ENCODE results near the gene EEA1. TPM values are rescaled to one million over a fixed set of nuclear protein-coding genes. Genes with fewer than 3 reads are reported as not detected.

EEA1 gene
- total RNA-seq, 1 donor, result 25.0 TPM

DNA sequence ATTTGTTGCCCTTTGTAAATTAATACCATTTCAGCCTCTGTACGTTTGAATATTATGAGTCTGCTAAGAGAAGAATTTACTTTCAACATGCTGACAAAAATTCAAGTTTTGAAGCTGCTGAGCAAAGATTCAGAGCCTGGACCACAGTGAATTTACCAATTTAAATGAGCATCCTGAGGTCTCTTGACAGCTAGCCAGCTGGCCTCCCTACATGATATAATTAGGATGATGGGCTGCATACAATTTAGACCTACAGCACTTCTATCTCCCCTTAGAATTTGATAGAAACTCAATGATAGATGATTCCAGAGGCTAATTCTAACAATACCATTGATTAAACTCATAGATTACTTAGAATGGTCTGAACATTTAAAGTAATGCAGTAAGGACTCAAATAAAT is 10.0 kb upstream of the EEA1 start:
- TF ChIP-seq CTCF (IDR thresholded peaks at IDR 0.05; ENCODE audit: insufficient read depth, low read depth, low read length), result no peak

DNA sequence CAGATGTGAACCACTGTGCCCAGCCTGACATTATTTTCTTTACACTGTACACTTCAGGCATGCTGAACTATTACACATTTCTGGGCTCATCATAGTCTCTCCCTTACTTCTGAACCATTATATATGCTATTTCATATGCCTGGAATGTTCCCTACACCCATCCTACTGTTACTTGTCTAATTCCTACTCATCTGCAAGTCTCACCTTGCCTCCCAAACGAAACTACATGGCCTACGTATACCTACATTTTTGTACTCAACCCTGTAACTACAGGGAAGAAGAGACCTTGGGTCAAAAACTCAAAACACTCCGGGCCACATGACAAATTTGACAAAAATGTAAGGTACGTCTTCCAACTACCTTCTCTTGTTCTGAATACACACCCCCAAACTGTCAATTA is 9.5 kb upstream of the EEA1 start:
- DNase-seq (ENCODE audit: low read depth), result no peak
- TF ChIP-seq CTCF (IDR thresholded peaks at IDR 0.05; ENCODE audit: insufficient read depth, low read depth, low read length), result no peak
- H3K4me3 ChIP-seq (ENCODE audit: low read depth, low read length), result no peak overlapping the region

More for the DNA sequence above, 10.0 kb upstream of the EEA1 start:
- no peak overlapping the region for H3K4me3 ChIP-seq (ENCODE audit: low read depth, low read length)
- no peak for DNase-seq (ENCODE audit: low read depth)

DNA sequence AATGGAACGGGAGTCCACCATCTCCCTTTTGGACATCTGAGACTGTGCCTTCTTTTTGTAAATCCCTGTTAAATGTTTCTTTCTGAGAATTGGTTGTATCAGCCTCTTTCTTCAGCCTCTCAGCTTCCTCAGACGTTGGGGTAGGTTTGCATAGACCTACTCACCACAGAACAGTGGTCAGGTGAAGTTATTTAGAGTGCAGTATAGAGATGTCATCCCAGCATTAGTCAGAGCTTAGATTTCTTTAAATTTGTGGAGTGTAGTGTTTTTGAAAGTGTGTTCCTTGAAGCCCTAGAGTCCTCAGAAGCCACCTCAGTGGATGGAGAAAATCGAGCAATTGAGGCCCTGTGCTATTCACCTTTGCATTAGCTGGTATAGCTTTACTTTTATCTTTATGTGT is 8.9 kb upstream of the EEA1 start:
- DNase-seq (ENCODE audit: low read depth), result no peak
- TF ChIP-seq CTCF (IDR thresholded peaks at IDR 0.05; ENCODE audit: insufficient read depth, low read depth, low read length), result no peak
- H3K4me3 ChIP-seq (ENCODE audit: low read depth, low read length), result no peak overlapping the region

DNA sequence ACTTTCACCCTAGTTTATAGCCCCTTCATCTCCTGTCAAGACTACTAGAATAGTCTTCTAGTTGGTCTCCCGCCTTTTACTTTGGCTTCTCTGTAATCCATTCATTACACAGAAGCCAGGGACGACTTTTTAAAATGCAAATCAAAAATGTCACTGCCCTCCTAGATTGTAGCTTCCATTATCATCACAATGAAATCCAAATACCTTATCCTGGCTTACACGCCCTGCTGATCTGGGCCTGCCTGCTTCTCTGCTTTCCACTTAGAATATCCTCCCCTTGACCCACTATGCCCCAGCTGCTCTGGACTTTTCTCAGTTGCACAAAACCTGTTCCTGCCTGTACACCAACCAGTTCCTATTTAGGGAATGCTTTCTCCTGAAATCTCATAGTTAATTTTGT is 4.5 kb upstream of the EEA1 start:
- DNase-seq (ENCODE audit: low read depth), result no peak
- no peak overlapping the region for H3K4me3 ChIP-seq (ENCODE audit: low read depth, low read length)
- TF ChIP-seq CTCF (IDR thresholded peaks at IDR 0.05; ENCODE audit: insufficient read depth, low read depth, low read length), result no peak

GRCh38 chr12:92930421-92930820 is 1.3 kb upstream of the EEA1 start:
- DNase-seq (ENCODE audit: low read depth), result no peak
- peak overlapping the region; percentile 78 for H3K4me3 ChIP-seq (ENCODE audit: low read depth, low read length)
- TF ChIP-seq CTCF (IDR thresholded peaks at IDR 0.05; ENCODE audit: insufficient read depth, low read depth, low read length), result no peak

DNA sequence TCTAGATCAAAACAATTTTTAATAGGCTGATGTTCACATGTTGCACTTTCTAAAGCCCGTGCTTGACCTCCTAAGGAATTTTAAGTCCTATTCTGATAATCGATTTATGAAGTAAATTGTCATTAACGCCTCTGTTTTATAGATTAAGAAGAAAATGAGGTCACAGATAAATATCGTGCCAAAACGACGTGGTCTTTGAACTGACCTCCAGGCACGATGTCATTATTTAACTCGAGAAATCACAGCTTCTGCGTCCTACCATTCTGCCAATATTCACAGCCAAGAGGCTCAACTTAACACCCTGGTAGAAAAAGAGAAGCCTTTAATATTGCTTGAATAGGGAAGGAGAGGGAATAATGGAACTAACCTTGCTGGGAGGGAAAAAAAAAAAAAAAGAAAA is 888 bp upstream of the EEA1 start:
- H3K4me3 ChIP-seq (ENCODE audit: low read depth, low read length), result peak overlapping the region; percentile 78
- DNase-seq (ENCODE audit: low read depth), result no peak
- no peak for TF ChIP-seq CTCF (IDR thresholded peaks at IDR 0.05; ENCODE audit: insufficient read depth, low read depth, low read length)

DNA sequence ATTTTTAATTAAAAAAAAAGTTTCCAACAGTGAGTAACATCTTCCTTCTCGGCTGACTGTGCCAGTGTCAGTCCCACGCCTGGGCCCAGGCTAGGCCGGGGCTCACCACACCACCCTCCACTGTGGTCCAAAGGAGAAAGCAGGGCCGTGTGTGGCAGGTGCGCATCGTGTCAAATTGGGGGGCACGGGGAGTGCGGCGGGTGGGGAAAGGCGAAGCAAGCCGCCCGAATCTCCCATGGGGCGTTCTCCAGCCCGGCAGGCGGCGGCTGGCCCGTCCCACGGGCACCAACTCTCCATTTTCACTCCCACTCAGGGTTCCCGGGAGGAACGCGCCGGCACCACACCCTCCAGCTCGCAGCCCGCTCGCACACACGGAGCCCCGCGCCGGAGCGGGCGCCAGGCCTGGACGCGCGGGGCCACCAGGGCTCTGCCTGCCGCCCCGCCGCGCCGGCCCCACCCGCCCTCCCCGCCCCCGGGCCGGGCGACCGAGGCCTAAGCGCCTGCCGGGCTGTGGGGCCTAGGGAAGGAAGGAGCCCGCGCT is 604 bp downstream of the EEA1 start:
- no peak for DNase-seq (ENCODE audit: low read depth)
- no peak for TF ChIP-seq CTCF (IDR thresholded peaks at IDR 0.05; ENCODE audit: insufficient read depth, low read depth, low read length)
- peak overlapping the region; percentile 84 for H3K4me3 ChIP-seq (ENCODE audit: low read depth, low read length)

Measured in fibroblast of villous mesenchyme (primary cell).